H9 (cell line): ENCODE data around the gene GALE. TPM values are rescaled to one million over a fixed set of nuclear protein-coding genes. Genes with fewer than 3 reads are reported as not detected.

Experiments used
- DNase-seq: peaks from one replicate; pipeline ENCODE4 v3.0.0-alpha.2; 2017
- H2AFZ ChIP-seq: one replicate; pipeline ENCODE4 v1.6.1; 2013; ENCODE audit warnings: mild to moderate bottlenecking, low read length, control low read depth, moderate library complexity
- H2AK5ac ChIP-seq: 2 replicates; pipeline ENCODE4 v1.6.1; 2013; ENCODE audit warnings: low read length, control low read depth, mixed read lengths; ENCODE audit not compliant: insufficient read length
- H2BK120ac ChIP-seq: one replicate; pipeline ENCODE4 v1.6.1; 2013; ENCODE audit warnings: low read depth, mild to moderate bottlenecking, low read length, control low read depth, inconsistent platforms; ENCODE audit not compliant: poor library complexity, severe bottlenecking
- H2BK12ac ChIP-seq: 2 replicates; pipeline ENCODE4 v1.6.1; 2013; ENCODE audit warnings: low read length, control low read depth, mixed read lengths, low read depth; ENCODE audit not compliant: insufficient read length
- H2BK15ac ChIP-seq: 2 replicates; pipeline ENCODE4 v1.6.1; 2013; ENCODE audit warnings: low read depth, low read length, control low read depth
- H2BK20ac ChIP-seq: one replicate; pipeline ENCODE4 v1.6.1; 2013; ENCODE audit warnings: low read depth, mild to moderate bottlenecking, low read length, control low read depth, inconsistent platforms; ENCODE audit not compliant: poor library complexity, severe bottlenecking
- H2BK5ac ChIP-seq: 2 replicates; pipeline ENCODE4 v1.6.1; 2013; ENCODE audit warnings: low read length, control low read depth, mixed read lengths; ENCODE audit not compliant: insufficient read length
- H3K14ac ChIP-seq: 2 replicates; pipeline ENCODE4 v1.6.1; 2013; ENCODE audit warnings: low read length, control low read depth; ENCODE audit not compliant: insufficient read depth
- H3K18ac ChIP-seq: 2 replicates; pipeline ENCODE4 v1.6.1; 2013; ENCODE audit warnings: low read depth, mild to moderate bottlenecking, mixed read lengths, low read length, control low read depth; ENCODE audit not compliant: insufficient read length
- H3K23ac ChIP-seq: 2 replicates; pipeline ENCODE4 v1.6.1; 2013; ENCODE audit warnings: low read length, control low read depth, mixed read lengths, low read depth; ENCODE audit not compliant: insufficient read length
- H3K23me2 ChIP-seq: 2 replicates; pipeline ENCODE4 v1.6.1; 2013; ENCODE audit warnings: low read depth, mild to moderate bottlenecking, mixed read lengths, low read length, control low read depth; ENCODE audit not compliant: insufficient read length, poor library complexity, severe bottlenecking
- H3K27ac ChIP-seq: 2 replicates; pipeline ENCODE4 v1.5.1; 2013; ENCODE audit warnings: low read length, control low read depth, mixed read lengths, low read depth; ENCODE audit not compliant: insufficient read length
- H3K27me3 ChIP-seq: 2 replicates; pipeline ENCODE4 v1.6.1; 2013; ENCODE audit warnings: low read length, control low read depth, inconsistent platforms; ENCODE audit not compliant: insufficient read depth
- H3K4ac ChIP-seq: 2 replicates; pipeline ENCODE4 v1.6.1; 2013; ENCODE audit warnings: low read depth, mild to moderate bottlenecking, control low read depth, inconsistent platforms, low read length, moderate library complexity
- H3K4me1 ChIP-seq: 2 replicates; pipeline ENCODE4 v1.6.1; 2013; ENCODE audit warnings: low read length, control low read depth, inconsistent platforms; ENCODE audit not compliant: insufficient read depth
- H3K4me2 ChIP-seq: 2 replicates; pipeline ENCODE4 v1.6.1; 2013; ENCODE audit warnings: low read length, control low read depth, mixed read lengths; ENCODE audit not compliant: insufficient read length, insufficient read depth
- H3K56ac ChIP-seq: 2 replicates; pipeline ENCODE4 v1.6.1; 2013; ENCODE audit warnings: low read depth, mild to moderate bottlenecking, mixed read lengths, low read length, control low read depth; ENCODE audit not compliant: insufficient read length
- H3K79me1 ChIP-seq: 2 replicates; pipeline ENCODE4 v1.6.1; 2013; ENCODE audit warnings: low read depth, mild to moderate bottlenecking, moderate library complexity, low read length, control low read depth, inconsistent platforms; ENCODE audit not compliant: insufficient read depth, poor library complexity, severe bottlenecking
- H3K79me2 ChIP-seq: 2 replicates; pipeline ENCODE4 v1.6.1; 2013; ENCODE audit warnings: low read length, control low read depth, inconsistent platforms; ENCODE audit not compliant: insufficient read depth
- H3K9ac ChIP-seq: 2 replicates; pipeline ENCODE4 v1.6.1; 2013; ENCODE audit warnings: low read length, control low read depth, mixed read lengths; ENCODE audit not compliant: insufficient read length; ENCODE audit errors: extremely low read depth
- H3K9me3 ChIP-seq: one replicate; pipeline ENCODE4 v1.6.1; 2013; ENCODE audit warnings: low read depth, low read length, inconsistent platforms; ENCODE audit not compliant: control insufficient read depth
- H3T11ph ChIP-seq: one replicate; pipeline ENCODE4 v1.6.1; 2013; ENCODE audit warnings: mild to moderate bottlenecking, low read length, control low read depth, inconsistent platforms
- H4K20me1 ChIP-seq: one replicate; pipeline ENCODE4 v1.6.1; 2013; ENCODE audit not compliant: control insufficient read depth, insufficient read length, insufficient read depth
- H4K5ac ChIP-seq: 2 replicates; pipeline ENCODE4 v1.6.1; 2013; ENCODE audit warnings: low read depth, mild to moderate bottlenecking, mixed read lengths, low read length, control low read depth; ENCODE audit not compliant: insufficient read length
- H4K8ac ChIP-seq: replicated peaks from 2 replicates; pipeline ENCODE4 v1.6.1; 2013; ENCODE audit warnings: low read length, control low read depth, mixed read lengths, low read depth; ENCODE audit not compliant: insufficient read length
- H4K91ac ChIP-seq: 2 replicates; pipeline ENCODE4 v1.6.1; 2013; ENCODE audit warnings: low read depth, mild to moderate bottlenecking, moderate library complexity, mixed read lengths, low read length, control low read depth; ENCODE audit not compliant: insufficient read length
- H3K27ac Mint-ChIP-seq, 3 experiments: 2 replicates in 2 of 3; 3 replicates in 1 of 3; pipeline ENCODE4 v1.8.0; 2020 to 2021; ENCODE audit warnings: mixed read lengths in 3 of 3, mild to moderate bottlenecking in 1 of 3, moderate library complexity in 1 of 3
- H3K27me3 Mint-ChIP-seq: 2 replicates; pipeline ENCODE4 v1.8.0; 2021; ENCODE audit warnings: low read depth, mild to moderate bottlenecking, moderate library complexity, mixed read lengths
- H3K36me3 Mint-ChIP-seq, 3 experiments: 2 replicates in 2 of 3; 3 replicates in 1 of 3; pipeline ENCODE4 v1.8.0; 2020 to 2021; ENCODE audit warnings: low read depth in 3 of 3, mixed read lengths in 3 of 3; ENCODE audit not compliant: insufficient read depth in 1 of 3
- H3K4me1 Mint-ChIP-seq, 2 experiments: 2 replicates each; pipeline ENCODE4 v1.8.0; 2020; ENCODE audit warnings: mixed read lengths in 2 of 2
- H3K4me3 Mint-ChIP-seq, 2 experiments: 2 replicates in 1 of 2; 3 replicates in 1 of 2; pipeline ENCODE4 v1.8.0; 2020 to 2021; ENCODE audit warnings: mild to moderate bottlenecking in 2 of 2, mixed read lengths in 2 of 2, moderate library complexity in 1 of 2
- H3K9me3 Mint-ChIP-seq, 2 experiments: 2 replicates in 1 of 2; 3 replicates in 1 of 2; pipeline ENCODE4 v1.8.0; 2020; ENCODE audit warnings: mild to moderate bottlenecking in 2 of 2, mixed read lengths in 2 of 2, moderate library complexity in 1 of 2
- CTCF ChIP-seq: fragments of 200-600 bp; sonication (generic); conservative IDR thresholded peaks from 3 replicates; pipeline ENCODE4 v1.8.0; 2021; ENCODE audit warnings: antibody characterized with exemption, mild to moderate bottlenecking
- WGBS: extraction: QIAGEN DNeasy Blood & Tissue Kit; methylation state at CpG from one replicate; pipeline ENCODE4 v1.1.7; 2013; ENCODE audit warnings: missing lambda C conversion rate, low lambda C conversion rate, mixed read lengths; ENCODE audit not compliant: insufficient read length; ENCODE audit errors: extremely low coverage; 5-methylcytosine and 5-hydroxymethylcytosine counted together
- total RNA-seq: library from RNA; stranded (reverse); gene quantifications from 2 replicates; pipeline ENCODE4 v1.2.1, GENCODE V29; 2021

The GALE gene
- total RNA-seq, 1 experiment from 2014 or later = 36.0 TPM

- Histone ChIP-seq H2BK15ac (no peak overlapping the region), H3K9me3 (no peaks in the 10 kb centered on the region), H2BK5ac (no peak overlapping the region), H3K4me1 (no peaks in the 10 kb centered on the region), H3K9ac (no peak overlapping the region), H3K56ac (no peak overlapping the region), H3K18ac (no peak overlapping the region), H4K20me1 (no peaks in the 10 kb centered on the region), H3K27me3 (no peaks in the 10 kb centered on the region), H2BK12ac (no peak overlapping the region), H2BK120ac (no peak overlapping the region), H3K4ac (no peak overlapping the region), H2AFZ (no peak overlapping the region), H4K91ac (no peak overlapping the region), H3K4me2 (no peak overlapping the region), H3K14ac (no peak overlapping the region), H3K79me2 (no peaks in the 10 kb centered on the region), H3K23me2 (no peaks in the 10 kb centered on the region), H4K5ac (no peak overlapping the region), H3K27ac (no peak overlapping the region), H3K79me1 (no peaks in the 10 kb centered on the region), H3K23ac (no peak overlapping the region), H2AK5ac (no peak overlapping the region), H4K8ac (no peak overlapping the region), H3T11ph (no peak overlapping the region), H2BK20ac (no peak overlapping the region)
- no peak for DNase-seq
- Mint-ChIP-seq H3K4me3 (no peak overlapping the region), H3K4me1 (no peaks in the 10 kb centered on the region), H3K9me3 (no peaks in the 10 kb centered on the region), H3K36me3 (peaks cover 0 to 20% (median 6%) of the 10 kb centered on the region in 3 experiments; a peak in 6 of 7 replicates), H3K27me3 (no peaks in the 10 kb centered on the region), H3K27ac (no peak overlapping the region)
- WGBS = no CpG with 5 or more reads among the region's 3 CpGs
- TF ChIP-seq CTCF = no peak
These were observed 17.1 kb upstream of the GALE start for GRCh38 chr1:23817633-23818032.
